Adrenal gland (tissue), 12 donors: Measurements from ENCODE around the gene CEP85. TPM values are rescaled to one million over a fixed set of nuclear protein-coding genes. Genes with fewer than 3 reads are reported as not detected.

ENCODE experiments used
- DNase-seq, 7 donors: peaks; one replicate each; pipeline ENCODE4 v3.0.0-alpha.2; 2019 to 2020
- H3K27ac ChIP-seq, 5 donors: fragments of 200-600 bp; sonication (generic) in 4 of 5; 1 replicate in 3 of 5; 2 replicates in 2 of 5; pipeline versions ENCODE4 v1.5.1 to v1.8.0; 2016 to 2020; ENCODE audit warnings: mild to moderate bottlenecking in 1 of 5
- H3K27me3 ChIP-seq: fragments of 200-600 bp; 2 replicates; pipeline ENCODE4 v1.8.0; 2021
- H3K36me3 ChIP-seq, 2 donors: fragments of 200-600 bp; replicated peaks in 1 of 2; 1 replicate in 1 of 2; 2 replicates in 1 of 2; pipeline versions ENCODE4 v1.5.1 to v1.8.0; 2018 to 2022
- H3K4me1 ChIP-seq, 2 donors: fragments of 200-600 bp; replicated peaks in 1 of 2; 1 replicate in 1 of 2; 2 replicates in 1 of 2; pipeline versions ENCODE4 v1.5.1 to v1.8.0; 2018 to 2021
- H3K4me3 ChIP-seq, 4 donors: fragments of 200-600 bp; sonication (generic) in 3 of 4; one replicate each; pipeline ENCODE4 v1.5.1; 2016 to 2018
- H3K9me3 ChIP-seq, 3 donors: fragments of 200-600 bp; sonication (generic) in 1 of 3; replicated peaks in 1 of 3; 1 replicate in 2 of 3; 2 replicates in 1 of 3; pipeline versions ENCODE4 v1.5.1 to v1.8.0; 2016 to 2021
- CTCF ChIP-seq, 6 experiments: fragments of 450-650 bp in 4 of 6; fragments of 200-600 bp in 2 of 6; sonication (generic) in 1 of 6; IDR thresholded peaks; 1 replicate in 5 of 6; 2 replicates in 1 of 6; pipeline versions ENCODE4 v1.5.1 to v1.8.0; 2016 to 2021; ENCODE audit warnings: antibody characterized with exemption in 6 of 6, mild to moderate bottlenecking in 2 of 6, moderate library complexity in 1 of 6
- POLR2A ChIP-seq, 2 donors: fragments of 450-650 bp; IDR thresholded peaks; one replicate each; pipeline ENCODE4 v1.6.1; 2017; ENCODE audit warnings: antibody characterized with exemption in 2 of 2, mild to moderate bottlenecking in 2 of 2, moderate library complexity in 1 of 2
- WGBS, 4 donors: extraction: QIAGEN DNeasy Blood & Tissue Kit in 2 of 4; methylation state at CpG; one replicate each; pipeline versions ENCODE4 v1.1.5 to v1.1.7; 2013 to 2017; 5-methylcytosine and 5-hydroxymethylcytosine counted together
- intact Hi-C, 2 donors: fragments of 100-400 bp; cut with DNase I; formaldehyde crosslinking; loops; one replicate each; pipeline versions ENCODE4 v1.14.1 to v1.15.0; 2022 to 2023
- polyA plus RNA-seq, 3 donors: library from polyadenylated mRNA; stranded (reverse); fragments of 200-250 nt in 2 of 3; fragments of 350-450 nt in 1 of 3; fragmentation: Illumina TruSeq in 1 of 3; extraction: RNeasy Lipid Tissue Mini Kit (QIAGEN cat#74804) in 1 of 3; gene quantifications; one replicate each; pipeline ENCODE4 v1.2.3, GENCODE V29; 2013 to 2014
- total RNA-seq, 9 donors: library from RNA; depleted of rRNA in 4 of 9; stranded (reverse); fragments of >200 nt in 4 of 9; fragments of 120-200 nt in 1 of 9; fragmentation: NEBNext Ultra II Directional in 1 of 9; extraction: Animal tissue kit (Norgen Biotek cat#: 25700) in 1 of 9; gene quantifications; one replicate each; pipeline versions ENCODE4 v1.1.0 to v1.2.4, GENCODE V29; 2013 to 2023
- donor health status: healthy with polysubstance abuse.
- donor health status: Bipolar disorder and iron deficiency.
- donor health status: DM: yes; HTN: yes; CAD: no.
- donor health status: DM: no; HTN: no; CAD: no.
- donor health status: DM: no; HTN: no; CAD: no.
- donor health status: DM: yes; HTN: yes; CAD: no.

The CEP85 gene
- total and polyA plus RNA-seq, 12 donors: 2.5 to 16.4 (median 5.8) TPM

- peak overlapping the region; percentile 45 to 88 (median 75) for H3K27ac ChIP-seq
- H3K9me3 ChIP-seq: no peaks in the 10 kb centered on the region
- no peak overlapping the region for H3K4me3 ChIP-seq
- intact Hi-C loops: loop anchor here in 1 of 2 donors (2.0 kb wide), 1 partner anchor 45 kb away; no protein-coding TSS in a partner anchor
- H3K36me3 ChIP-seq: no peaks in the 10 kb centered on the region
- TF ChIP-seq POLR2A (IDR thresholded peaks at IDR 0.05) (peak in 1 of 2 donors; percentile 12), CTCF (IDR thresholded peaks at IDR 0.05) (peak; percentile 64 to 95 (median 84))
- WGBS, 4 donors: 19 to 31% (median 22%) methylated on average over 3 of the region's 3 CpGs
- peaks cover 14 to 30% of the 10 kb centered on the region in 2 donors for H3K4me1 ChIP-seq
- H3K27me3 ChIP-seq: no peaks in the 10 kb centered on the region
- DNase-seq: peak; percentile 81 to 95 (median 88)
Measured at GRCh38 chr1:26275580-26276431, 41.8 kb downstream of the CEP85 start.

- Histone ChIP-seq H3K27ac (peak overlapping the region; percentile 45 to 88 (median 75)), H3K27me3 (no peaks in the 10 kb centered on the region), H3K9me3 (no peaks in the 10 kb centered on the region), H3K36me3 (no peaks in the 10 kb centered on the region), H3K4me1 (peaks cover 14 to 36% of the 10 kb centered on the region in 2 donors), H3K4me3 (no peak overlapping the region)
- WGBS, 4 donors: 58 to 92% (median 73%) methylated on average over 1 to 2 of the region's 2 CpGs
- TF ChIP-seq CTCF (IDR thresholded peaks at IDR 0.05): no peak
- TF ChIP-seq POLR2A (IDR thresholded peaks at IDR 0.05): no peak
- intact Hi-C loops: no loop called here
- DNase-seq: peak in 1 of 7 donors; percentile 79
Measured at GRCh38 chr1:26276432-26276838, 42.4 kb downstream of the CEP85 start.

GRCh38 chr1:26277261-26277661, 43.3 kb downstream of the CEP85 start:
- WGBS, 4 donors: 82 to 92% (median 88%) methylated on average over 2 to 3 of the region's 3 CpGs
- Histone ChIP-seq H3K4me1 (peaks cover 14 to 38% of the 10 kb centered on the region in 2 donors), H3K27ac (peak overlapping the region in 1 of 5 donors; percentile 83), H3K27me3 (no peaks in the 10 kb centered on the region), H3K36me3 (no peaks in the 10 kb centered on the region), H3K9me3 (no peaks in the 10 kb centered on the region), H3K4me3 (no peak overlapping the region)
- DNase-seq: no peak
- no peak for TF ChIP-seq CTCF (IDR thresholded peaks at IDR 0.05)
- TF ChIP-seq POLR2A (IDR thresholded peaks at IDR 0.05): no peak
- intact Hi-C loops: no loop called here

GRCh38 chr1:26277719-26278118, 43.7 kb downstream of the CEP85 start:
- H3K27me3 ChIP-seq: no peaks in the 10 kb centered on the region
- TF ChIP-seq POLR2A (IDR thresholded peaks at IDR 0.05) (no peak), CTCF (IDR thresholded peaks at IDR 0.05) (no peak)
- H3K4me3 ChIP-seq: no peak overlapping the region
- no peaks in the 10 kb centered on the region for H3K36me3 ChIP-seq
- WGBS, 4 donors: 97 to 100% (median 100%) methylated on average over 1 of the region's 1 CpG
- intact Hi-C loops: no loop called here
- H3K27ac ChIP-seq: no peak overlapping the region
- no peaks in the 10 kb centered on the region for H3K9me3 ChIP-seq
- DNase-seq: no peak
- peaks cover 14 to 38% of the 10 kb centered on the region in 2 donors for H3K4me1 ChIP-seq
